A673 (cell line): ENCODE measurements around the gene ATP6V0D1.

Experiments used
- EZH2 ChIP-seq: fragments of 200-600 bp; sonication (generic); IDR thresholded peaks from 2 replicates; pipeline ENCODE4 v1.6.1; 2017; ENCODE audit warnings: borderline replicate concordance, low read depth, mild to moderate bottlenecking, mixed read lengths, antibody characterized with exemption, low read length; ENCODE audit not compliant: poor library complexity, severe bottlenecking
- TF ChIP-seq, protein P1 (sequence below): fragments of 300-800, 200-600 bp; sonication (generic); conservative IDR thresholded peaks from 2 replicates; pipeline ENCODE4 v1.5.1; 2017; ENCODE audit warnings: low read depth, mild to moderate bottlenecking, antibody characterized with exemption, low read length, moderate library complexity, mixed read lengths

GRCh38 chr16:67446968-67447507, 33.9 kb downstream of the ATP6V0D1 start:
- no peak for TF ChIP-seq EZH2
- TF ChIP-seq, protein P1, sequence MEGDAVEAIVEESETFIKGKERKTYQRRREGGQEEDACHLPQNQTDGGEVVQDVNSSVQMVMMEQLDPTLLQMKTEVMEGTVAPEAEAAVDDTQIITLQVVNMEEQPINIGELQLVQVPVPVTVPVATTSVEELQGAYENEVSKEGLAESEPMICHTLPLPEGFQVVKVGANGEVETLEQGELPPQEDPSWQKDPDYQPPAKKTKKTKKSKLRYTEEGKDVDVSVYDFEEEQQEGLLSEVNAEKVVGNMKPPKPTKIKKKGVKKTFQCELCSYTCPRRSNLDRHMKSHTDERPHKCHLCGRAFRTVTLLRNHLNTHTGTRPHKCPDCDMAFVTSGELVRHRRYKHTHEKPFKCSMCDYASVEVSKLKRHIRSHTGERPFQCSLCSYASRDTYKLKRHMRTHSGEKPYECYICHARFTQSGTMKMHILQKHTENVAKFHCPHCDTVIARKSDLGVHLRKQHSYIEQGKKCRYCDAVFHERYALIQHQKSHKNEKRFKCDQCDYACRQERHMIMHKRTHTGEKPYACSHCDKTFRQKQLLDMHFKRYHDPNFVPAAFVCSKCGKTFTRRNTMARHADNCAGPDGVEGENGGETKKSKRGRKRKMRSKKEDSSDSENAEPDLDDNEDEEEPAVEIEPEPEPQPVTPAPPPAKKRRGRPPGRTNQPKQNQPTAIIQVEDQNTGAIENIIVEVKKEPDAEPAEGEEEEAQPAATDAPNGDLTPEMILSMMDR: no peak
